GM18951 (cell line): Measurements from ENCODE around the gene PFN3.
"Not testable (repeated sequence)": the region's sequence is repeated elsewhere in the genome, so short reads cannot be mapped to it uniquely, and the experiment has no call there.

ENCODE experiments used
- POLR2A ChIP-seq: IDR thresholded peaks from 4 replicates; pipeline ENCODE4 v1.6.1; 2011; ENCODE audit warnings: mild to moderate bottlenecking; ENCODE audit not compliant: insufficient read length, insufficient read depth; ENCODE audit errors: extremely low read depth
- in situ Hi-C: fragments of 300-500 bp; cut with MboI; formaldehyde crosslinking; loops from one replicate; pipeline ENCODE4 v1.12.0; 2022; ENCODE audit warnings: low sequenced_read_pairs, mixed read lengths, inconsistent platforms; ENCODE audit not compliant: unreplicated experiment

Gene PFN3

DNA sequence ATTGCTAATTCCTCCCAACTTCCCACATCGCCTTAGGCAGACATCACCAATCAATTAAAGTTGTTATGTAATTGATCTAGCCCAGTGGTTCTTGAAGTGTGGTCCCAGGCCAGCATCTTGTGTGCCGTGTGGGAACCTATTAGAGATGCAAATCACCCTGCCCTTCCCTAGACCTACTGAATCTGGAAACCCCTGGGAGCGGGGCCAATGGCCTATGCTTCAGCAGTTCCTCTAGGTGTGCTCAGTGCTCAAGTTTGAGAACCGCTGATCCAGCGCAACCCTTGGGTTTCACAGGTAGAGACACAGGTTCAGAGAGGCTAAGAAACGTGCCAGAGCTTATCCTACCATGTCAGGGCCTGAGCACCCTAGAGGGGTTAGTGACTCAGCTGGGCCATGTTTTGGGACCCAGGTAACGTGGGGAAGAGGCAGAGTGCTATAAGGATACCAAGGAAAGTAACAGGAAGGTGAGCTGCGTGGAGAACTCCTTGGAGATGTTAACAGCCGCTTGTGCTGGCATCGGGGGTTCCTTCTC lies 11.9 kb downstream of the PFN3 start:
- in situ Hi-C loops, result no loop called here
- TF ChIP-seq POLR2A, result no peak

GRCh38 chr5:177387405-177387804 lies 13.1 kb downstream of the PFN3 start:
- no peak for TF ChIP-seq POLR2A
- in situ Hi-C loops, result no loop called here

- TF ChIP-seq POLR2A, result no peak
- in situ Hi-C loops, result no loop called here
Observed at GRCh38 chr5:177386542-177386941, 13.9 kb downstream of the PFN3 start.

DNA sequence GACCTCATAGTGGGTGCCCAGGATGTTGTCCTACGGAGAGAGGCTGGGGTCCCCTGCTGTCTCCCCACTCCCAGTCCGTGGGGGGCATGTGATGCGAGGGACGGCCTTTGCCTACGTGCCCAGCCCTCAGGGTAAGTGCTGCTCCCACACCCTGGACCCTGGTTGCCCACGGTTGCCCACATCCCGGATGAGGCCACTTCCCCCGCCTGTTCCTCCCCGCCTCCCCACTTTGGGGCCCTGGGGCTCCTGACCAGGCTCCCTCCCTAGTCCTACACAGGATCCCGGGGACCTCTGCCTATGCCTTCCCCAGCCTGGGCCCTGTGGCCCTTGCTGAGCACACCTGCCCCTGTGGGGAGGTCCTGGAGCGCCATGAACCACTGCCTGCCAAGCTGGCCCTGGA lies 14.7 kb downstream of the PFN3 start:
- TF ChIP-seq POLR2A, result no peak

DNA sequence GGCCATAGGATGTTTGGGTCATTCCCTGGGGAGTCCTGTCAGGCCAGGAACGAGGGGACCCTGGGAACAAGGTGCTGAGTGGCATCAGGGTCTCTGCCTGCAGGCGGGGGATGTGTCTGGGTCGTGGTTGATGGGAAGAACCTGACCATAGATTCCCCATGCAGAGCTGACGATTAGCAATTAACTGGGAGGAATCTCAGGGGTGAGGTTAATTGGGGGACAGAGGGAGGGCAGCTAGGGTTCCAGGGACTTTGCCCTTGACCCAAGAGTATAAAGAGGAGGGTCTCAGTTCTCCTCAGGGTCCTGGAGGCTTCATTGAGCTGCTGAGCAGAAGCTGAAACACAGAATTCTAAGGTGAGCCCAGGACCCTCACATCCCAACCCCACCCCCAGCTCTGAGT lies 16.3 kb downstream of the PFN3 start, which contains the start of gene SLC34A1:
Gene SLC34A1, plus strand, starts transcription at position 301 of the 400 bp plus-strand sequence. CDS start 1,308 bp downstream, outside the sequence.
- TF ChIP-seq POLR2A, result no peak
- in situ Hi-C loops, result no loop called here

More for the DNA sequence above, 14.7 kb downstream of the PFN3 start:
- in situ Hi-C loops, result no loop called here

DNA sequence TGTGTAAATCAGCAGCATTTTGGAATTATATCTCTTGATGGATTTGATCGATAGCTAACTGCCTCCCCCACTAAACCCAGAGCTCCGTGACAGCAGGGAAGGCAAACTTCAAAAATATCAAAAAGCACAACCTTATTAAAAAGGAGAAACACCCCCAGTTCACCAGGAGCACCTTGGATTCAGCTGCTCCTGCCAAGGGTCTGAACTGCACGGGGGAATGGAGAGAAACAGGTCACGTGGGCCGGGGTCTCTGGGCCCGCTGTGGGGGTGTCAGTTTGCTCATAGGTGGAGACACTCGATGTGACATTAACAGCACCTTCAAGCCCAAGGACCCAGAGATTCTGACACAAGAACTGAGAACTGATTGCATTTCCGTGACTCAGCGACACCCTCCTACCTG lies 17.3 kb downstream of the PFN3 start:
- in situ Hi-C loops, result no loop called here

GRCh38 chr5:177382423-177383029 lies 17.9 kb downstream of the PFN3 start:
- in situ Hi-C loops, result no loop called here
- no peak for TF ChIP-seq POLR2A

More for the DNA sequence above, 17.3 kb downstream of the PFN3 start:
- no peak for TF ChIP-seq POLR2A

DNA sequence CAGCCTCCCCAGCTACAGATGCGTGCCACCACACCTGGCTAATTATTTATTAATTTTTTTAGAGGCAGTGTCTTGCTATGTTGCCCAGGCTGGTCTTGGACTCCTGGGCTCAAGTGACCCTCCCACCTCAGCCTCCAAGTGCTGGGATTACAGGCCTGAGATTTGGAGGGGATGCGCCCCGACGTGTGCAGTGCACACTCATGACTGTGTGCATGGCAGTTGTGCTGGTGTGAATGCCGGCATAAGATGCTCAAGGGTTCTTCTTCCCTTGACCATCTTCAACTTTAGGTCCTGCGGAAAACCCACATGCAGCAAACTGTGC lies 19.7 kb downstream of the PFN3 start:
- no peak for TF ChIP-seq POLR2A
- in situ Hi-C loops, result no loop called here

DNA sequence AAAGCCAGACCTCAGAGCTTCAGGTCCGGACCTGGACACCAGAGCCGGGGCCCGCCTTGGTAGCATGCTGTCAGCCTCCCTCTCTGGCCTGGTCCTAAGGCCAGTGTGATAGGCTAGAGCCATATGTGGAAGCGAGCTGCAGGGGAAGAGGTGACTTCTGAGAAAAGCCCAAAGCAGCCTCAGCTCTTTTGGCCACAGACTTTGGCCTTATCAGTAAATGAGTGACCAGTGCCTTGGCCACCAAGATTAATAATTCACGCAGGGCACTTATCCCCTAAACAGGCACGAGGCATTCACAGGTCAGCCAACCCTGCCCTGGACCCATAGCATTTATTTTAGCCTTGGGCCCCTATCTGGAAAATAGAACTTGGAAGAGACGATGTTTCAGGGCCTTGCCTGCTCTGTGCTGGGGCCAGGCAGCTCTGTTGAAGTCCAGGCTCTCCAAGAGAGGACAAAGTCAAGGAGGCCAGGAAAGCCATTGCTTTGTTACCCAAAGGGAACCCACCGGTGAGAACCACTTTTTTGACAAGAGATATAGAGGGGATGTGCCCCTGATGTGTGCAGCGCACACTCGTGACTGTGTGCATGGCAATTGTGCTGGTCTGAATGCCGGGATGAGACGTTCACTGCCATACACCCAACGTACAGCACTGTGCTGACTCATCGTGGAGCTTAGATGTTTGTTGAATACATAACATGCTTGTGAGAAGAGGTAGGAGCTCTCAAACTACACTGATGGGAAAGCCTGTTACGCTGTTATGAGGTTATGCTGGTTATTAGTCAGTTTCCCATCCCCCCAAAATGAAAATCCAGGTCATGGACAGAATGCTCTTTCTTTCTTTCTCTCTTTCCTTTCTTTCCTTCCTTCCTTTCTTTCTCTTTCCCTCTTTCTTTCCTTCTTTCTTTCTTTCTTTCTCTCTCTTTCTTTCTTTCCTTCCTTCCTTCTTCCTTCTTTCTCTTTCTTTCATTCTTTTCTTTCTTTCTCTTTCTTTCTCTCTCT lies 21.3 kb downstream of the PFN3 start:
- in situ Hi-C loops, result no loop called here
- TF ChIP-seq POLR2A, result peak; percentile 44

DNA sequence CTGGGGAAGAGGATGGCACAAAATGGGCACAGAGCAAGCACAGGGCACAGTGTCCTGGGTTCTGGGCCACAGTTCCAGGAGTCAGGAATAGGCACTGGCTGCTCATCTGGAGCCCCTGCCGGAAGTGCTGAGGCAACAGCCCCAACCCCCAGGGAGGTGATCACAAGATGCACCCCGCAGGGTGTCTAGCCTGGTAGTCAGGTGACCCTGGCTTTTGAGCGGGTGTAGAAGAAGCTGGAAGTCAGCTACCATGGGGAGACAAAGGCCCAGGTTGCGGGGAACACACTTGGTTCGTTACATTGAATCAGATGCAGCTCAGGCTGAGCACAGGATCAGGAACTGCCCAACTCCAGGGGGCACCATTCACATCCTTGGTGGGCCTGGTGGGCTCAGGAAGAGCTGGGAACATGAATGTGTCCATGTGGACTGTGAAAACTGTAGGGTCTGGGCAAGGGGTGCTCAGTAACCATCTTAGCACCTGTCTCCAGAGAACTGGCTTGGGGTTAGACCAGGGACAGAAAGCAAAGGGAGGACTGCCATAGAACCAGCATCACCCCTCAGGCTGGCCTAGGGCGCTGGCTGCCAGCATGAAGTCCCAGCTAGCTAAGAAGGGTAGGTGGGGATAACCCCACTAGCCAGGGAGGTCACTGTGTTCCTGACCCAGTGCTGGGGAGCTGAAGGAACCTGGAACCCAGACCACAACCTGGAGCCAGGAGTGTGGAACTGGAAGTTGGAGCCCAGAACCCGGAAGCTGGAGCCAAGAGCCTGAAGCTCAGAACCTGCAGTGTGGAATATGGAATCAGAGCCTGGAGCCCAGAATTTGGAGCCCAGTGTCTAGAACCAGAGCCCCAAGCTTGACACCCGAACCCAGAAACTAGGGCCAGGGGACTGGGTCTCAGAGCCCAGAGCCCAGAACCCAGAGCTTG lies 22.3 kb downstream of the PFN3 start:
- no peak for TF ChIP-seq POLR2A

GRCh38 chr5:177376107-177376506 lies 24.4 kb downstream of the PFN3 start:
- in situ Hi-C loops, result no loop called here
- no peak for TF ChIP-seq POLR2A

More for the DNA sequence above, 22.3 kb downstream of the PFN3 start:
- in situ Hi-C loops, result no loop called here

GRCh38 chr5:177375516-177375915 lies 24.9 kb downstream of the PFN3 start:
- in situ Hi-C loops, result not testable (repeated sequence)

DNA sequence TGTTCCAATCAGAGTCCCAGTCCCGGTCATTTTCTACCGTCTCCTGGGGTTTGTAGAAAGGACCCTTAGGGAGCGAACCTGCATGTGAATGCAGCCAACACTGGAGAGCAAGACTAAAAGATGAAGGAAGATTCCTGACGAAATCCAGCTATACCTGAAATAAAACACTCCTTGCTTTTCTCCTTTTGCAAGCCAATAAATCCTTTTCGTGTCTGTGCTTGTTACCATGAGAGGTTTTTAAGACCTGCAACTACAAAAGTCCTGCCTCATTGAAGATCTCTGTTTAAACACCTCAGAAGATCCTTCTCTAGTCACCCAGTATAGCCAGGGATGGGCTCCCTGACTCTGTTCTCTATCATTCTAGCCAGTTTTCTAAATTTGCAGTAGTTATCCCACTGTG lies 26.2 kb downstream of the PFN3 start:
- in situ Hi-C loops, result no loop called here

More for the DNA sequence above, 26.2 kb downstream of the PFN3 start:
- TF ChIP-seq POLR2A, result no peak
